NCI-H146 treated with DMSO at 0.1 percent for 48 hours (cell line): ENCODE data around the gene KRTAP3-2.

Source experiments
- DNase-seq: peaks from one replicate; lab custom pipeline; 2025; ENCODE audit not compliant: unreplicated experiment; lab: John Stamatoyannopoulos, UW

The KRTAP3-2 gene

DNA sequence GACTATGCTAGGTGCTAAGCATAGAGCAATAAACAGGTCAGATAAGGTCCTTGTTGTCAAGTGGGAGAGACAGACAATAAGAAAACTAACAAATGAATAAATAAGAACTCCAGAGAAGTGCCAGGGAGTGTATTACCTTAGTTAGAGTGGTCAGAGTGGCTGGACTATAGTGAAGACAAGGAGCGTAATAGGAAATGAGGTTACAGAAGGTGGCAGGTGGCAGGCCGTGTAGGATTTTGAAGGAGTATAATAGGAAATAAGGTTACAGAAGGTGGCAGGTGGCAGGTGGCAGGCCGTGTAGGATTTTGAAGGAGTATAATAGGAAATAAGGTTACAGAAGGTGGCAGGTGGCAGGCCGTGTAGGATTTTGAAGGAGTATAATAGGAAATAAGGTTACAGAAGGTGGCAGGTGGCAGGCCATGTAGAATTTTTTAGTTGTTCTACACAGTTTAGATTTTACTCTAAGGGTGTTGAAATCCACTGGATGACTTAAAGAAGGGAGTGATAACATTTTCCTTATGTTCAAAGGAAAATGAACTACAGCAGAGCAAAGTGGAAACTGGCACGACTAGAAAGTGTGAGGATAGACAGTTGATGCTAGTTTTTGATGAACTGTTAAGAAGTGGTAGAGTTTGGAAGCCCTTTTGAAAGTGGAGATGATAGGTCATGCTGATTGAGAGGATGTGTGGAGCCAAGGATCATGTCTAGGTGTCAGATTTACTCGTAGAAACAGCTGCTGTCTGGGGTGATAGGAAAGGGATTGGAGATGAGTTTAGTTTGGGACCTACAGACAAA lies 12.8 kb upstream of the KRTAP3-2 start:
- DNase-seq: no peak

DNA sequence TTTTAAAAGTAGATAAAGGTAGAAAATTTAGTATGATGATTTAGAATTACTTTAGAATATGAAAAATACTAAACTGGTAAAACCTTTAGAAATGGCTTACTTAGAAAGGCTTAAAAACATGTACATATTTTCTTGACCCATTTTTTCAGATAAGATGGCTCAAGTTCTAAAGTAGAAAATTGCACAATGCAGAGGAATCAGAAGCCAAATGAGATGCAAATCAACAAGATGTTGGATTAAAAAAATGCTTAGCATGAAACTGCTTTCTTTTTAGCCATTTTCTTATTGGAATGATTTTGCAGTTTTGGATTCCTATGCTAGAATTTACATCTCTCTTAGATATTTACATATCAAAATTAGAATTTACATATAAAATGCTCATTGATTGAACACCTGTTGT lies 10.7 kb upstream of the KRTAP3-2 start:
- DNase-seq: no peak

DNA sequence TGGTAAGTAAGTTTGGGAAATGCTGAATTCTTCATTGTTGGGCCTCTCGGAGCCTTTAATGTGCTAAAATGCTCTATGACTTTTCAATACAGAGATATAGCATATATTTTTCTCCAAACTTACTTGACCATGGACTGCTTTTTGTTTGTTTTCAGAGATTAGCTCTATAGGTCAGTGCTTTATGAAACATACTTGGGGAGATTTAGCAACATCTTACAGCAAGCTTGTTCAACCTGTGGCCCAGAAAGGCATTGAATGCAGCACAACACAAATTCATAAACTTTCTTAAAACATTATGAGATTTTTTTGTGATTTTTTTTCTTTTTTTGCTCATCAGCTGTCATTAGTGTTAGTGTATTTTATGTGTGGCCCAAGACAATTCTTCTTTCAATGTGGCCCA lies 10.2 kb upstream of the KRTAP3-2 start:
- DNase-seq: no peak

DNA sequence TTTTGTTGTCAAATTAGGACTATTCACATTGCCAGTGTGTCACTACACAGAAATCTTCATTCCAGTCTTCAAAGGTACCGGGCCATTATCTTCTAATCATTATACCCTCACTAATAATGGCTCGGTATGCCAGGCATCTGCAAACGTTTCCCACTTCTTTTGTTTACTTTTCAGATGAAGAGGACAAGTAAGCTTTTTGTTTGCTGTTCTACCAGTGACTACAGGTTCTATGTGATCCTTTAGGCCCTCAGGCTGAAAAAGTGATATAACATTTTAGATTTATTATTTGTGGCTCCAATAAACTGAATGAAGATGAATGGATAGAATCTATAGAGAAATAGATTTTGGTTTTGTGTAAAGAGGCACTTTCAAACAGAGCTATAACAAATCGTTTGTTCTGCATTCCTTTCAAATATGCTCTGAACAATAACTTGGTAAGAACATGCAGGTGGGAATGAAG lies 9.6 kb upstream of the KRTAP3-2 start:
- DNase-seq: peak; percentile 21

DNA sequence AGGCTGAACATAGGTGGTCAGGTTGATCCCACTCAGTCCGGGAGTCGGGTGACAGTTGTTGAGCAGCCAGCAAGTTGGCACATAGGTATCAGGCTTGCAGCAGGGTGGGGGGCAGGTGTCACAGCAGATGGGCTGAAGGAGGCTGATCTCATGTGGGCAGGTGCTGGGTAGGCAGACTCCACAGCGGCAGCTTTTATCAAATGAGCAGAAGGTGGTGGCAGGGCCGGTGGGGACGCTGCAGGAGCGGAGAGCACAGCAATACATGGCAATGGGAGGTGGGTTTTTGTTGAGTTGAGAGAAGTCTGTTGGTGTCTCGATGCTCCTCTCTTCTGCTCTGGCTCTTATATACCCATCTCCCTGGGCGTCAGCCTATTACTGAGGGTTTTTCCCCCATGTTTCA lies 9.1 kb upstream of the KRTAP3-2 start, which contains the start of gene KRTAP3-1:
Gene KRTAP3-1 (minus strand): TSS at position 318 of the 400 bp plus-strand sequence. CDS start 54 bp downstream, at position 264.
- peak; percentile 40 for DNase-seq

DNA sequence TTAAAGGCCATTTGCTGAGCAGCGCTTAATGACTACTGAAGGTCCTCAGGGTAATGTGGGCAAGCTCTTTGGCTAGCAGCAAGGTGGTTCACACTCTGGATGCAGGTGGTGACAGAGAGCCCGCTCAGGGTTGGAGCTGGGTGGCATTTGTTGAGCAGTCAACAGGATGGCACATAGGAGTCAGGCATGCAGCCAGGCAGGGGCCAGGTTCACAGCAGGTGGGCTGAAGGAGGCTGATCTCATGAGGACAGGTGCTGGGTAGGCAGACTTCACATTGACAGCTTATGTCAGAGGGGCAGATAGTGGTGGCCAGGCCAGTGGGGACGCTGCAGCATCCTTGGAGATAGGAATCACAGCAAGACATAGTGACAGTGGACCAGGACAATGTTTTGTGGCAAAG lies 4.7 kb upstream of the KRTAP3-2 start:
- DNase-seq: no peak

- no peak for DNase-seq
These were observed 4.2 kb upstream of the KRTAP3-2 start for GRCh38 chr17:41003926-41004325.

DNA sequence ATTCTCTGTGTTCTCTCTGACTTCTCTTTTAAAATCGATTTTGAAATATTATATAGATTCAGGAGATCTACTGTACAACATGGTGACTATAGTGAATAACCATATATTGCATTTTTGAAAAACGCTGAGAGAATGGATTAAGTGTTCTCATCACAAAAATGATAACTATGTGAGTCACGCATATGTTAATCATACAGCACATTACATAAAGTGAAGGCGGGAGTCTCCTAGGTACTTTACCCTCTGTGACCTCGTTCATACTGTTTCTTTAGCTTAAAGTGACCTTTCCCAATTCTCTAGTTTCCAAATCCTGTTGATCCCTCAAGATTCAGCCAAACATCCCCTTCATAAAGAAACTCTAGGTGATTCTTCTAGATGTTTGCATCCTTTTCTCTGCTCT lies 3.1 kb upstream of the KRTAP3-2 start:
- no peak for DNase-seq

DNA sequence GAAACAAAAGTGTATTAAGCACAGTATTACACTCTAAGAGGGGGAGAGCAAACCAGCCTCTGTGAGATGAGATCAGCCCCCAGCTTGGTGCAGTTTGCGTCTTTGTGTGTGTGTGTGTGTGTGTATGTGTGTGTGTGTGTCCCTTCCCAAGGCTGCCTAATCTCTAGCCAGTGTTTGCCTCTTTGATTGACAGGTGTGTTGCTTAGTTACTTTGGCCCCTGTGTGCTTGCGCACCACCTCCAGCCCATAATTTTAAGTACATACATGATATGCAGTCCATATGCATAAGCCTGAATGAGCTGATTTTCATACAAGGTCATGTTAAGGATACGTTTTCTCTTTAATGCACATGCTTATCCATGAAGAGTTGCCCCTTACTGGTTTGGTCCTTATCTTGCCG lies 2.1 kb upstream of the KRTAP3-2 start:
- no peak for DNase-seq

GRCh38 chr17:40997361-40997760 lies 2.3 kb downstream of the KRTAP3-2 start:
- DNase-seq: no peak

- no peak for DNase-seq
These were observed 2.9 kb downstream of the KRTAP3-2 start for GRCh38 chr17:40996829-40997228.

DNA sequence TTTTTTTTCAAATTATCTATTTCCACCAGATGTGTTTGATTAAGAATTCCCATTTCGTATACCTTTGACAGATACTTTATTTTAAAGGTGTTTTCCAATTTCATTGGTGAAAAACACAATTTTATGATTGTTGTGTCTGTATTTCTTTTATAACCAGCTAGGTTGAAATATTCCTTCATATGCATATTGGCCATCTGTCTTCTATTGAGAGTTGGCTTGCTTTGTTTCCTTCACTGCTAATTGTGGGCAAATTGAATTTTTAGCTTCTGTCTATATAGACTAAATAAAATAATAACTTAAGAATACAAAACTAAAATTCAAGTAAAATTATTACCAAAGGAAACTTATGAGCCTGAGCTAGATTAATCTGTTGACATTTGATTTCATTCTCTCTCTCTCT lies 4.6 kb downstream of the KRTAP3-2 start:
- DNase-seq: no peak

GRCh38 chr17:40993839-40994238 lies 5.9 kb downstream of the KRTAP3-2 start, which contains the start of gene KRTAP3-3:
Gene KRTAP3-3 (minus strand): TSS chr17:40994164. CDS start chr17:40994097, 67 bp downstream.
- peak; percentile 15 for DNase-seq

GRCh38 chr17:40993084-40993483 lies 6.6 kb downstream of the KRTAP3-2 start:
- no peak for DNase-seq

DNA sequence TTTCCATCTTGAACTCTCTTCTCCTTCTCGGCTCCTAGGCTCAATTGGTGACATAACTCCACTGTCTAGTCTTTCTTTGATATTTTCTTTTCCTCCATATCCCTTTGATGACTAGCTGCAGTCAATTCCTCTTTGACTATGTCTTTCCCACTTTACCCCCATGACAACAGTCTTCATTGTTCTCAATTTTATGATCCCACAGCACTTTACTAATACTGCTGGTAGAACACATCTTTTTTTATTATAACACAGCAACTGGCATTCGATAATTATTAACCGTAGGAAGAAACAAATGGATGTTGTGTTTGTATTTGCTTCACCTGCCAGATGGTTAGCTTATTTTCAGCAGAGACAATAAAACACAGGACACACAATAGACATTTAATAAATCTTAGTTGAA lies 7.0 kb downstream of the KRTAP3-2 start:
- no peak for DNase-seq

DNA sequence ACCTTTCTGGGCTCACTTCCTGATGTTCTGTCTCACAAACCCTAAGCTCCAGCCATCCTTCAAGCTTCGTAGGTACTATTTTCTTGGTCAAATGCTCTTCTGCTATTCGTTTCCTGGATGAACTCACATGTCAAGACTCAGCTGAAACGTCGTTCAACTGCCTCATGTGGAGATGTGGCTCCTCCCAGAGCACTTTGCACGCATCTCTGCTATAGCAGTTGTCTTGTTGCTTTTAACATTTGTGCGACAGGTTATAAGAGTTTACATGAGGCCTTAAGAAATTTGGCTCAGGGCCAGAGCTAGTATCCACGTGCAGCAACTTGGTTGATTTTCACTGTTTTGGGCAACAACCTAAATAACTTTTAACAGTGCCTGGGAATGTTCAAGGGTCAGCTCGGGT lies 12.8 kb downstream of the KRTAP3-2 start:
- no peak for DNase-seq

DNA sequence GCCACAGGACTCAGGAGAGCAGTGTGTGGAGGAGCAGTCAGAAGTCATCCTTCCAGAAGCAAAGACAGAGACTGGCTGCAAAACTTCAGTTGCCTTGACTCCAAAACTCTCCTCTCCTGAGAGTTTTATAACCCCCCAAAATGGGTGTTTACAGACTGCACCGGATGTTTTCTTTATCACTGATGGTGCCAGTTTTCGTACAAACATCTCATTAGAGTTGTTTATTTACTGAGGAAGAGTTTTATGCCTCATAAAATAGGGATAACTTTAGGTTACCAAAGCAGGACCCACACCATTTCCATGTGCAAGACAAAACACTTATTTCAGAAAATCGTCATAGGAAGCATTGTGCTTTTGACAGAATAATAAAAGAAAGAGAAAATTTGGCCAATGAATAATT lies 15.5 kb downstream of the KRTAP3-2 start, which contains the start of gene KRT40:
Gene KRT40 (minus strand): TSS at position 101 of the 400 bp plus-strand sequence. CDS start 53 bp downstream, at position 48.
- no peak for DNase-seq

DNA sequence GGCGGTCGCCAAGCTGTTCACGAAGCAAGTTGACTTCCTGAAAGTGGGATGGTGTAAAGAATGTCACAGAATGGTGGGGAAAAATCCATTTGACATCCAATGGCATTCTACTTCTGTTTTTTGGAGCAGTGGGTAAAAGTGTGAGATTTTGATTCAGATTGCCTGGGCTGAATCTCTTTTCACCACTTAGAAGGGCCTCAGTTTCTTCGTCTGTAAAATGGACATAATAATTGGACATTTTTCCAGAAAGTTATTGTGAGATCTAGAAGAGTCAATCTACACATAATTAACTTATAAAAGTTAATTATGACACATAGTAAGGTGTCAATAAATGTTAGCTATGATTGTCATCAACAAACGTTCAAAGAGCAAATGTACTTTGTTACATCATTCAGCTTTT lies 18.6 kb downstream of the KRTAP3-2 start:
- no peak for DNase-seq

DNA sequence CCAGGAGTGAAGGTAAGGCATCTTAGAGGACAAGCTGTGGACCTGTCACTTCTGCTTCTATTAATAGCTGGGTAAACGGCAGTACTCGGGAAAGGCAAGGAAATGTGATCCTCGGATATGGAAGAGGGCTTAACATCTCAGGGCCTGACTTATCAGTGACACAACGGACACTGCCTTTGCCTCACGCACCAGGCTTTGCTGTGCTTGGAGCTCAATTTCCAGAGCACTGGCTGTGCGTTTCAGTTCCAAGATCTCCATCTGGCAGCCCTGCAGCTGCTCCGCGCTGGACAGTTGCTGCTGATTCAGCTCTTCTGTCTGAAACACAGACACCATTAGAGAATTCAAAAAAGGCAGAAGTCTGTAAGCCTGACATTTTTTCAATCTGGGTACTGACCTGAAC lies 19.1 kb downstream of the KRTAP3-2 start:
- no peak for DNase-seq

DNA sequence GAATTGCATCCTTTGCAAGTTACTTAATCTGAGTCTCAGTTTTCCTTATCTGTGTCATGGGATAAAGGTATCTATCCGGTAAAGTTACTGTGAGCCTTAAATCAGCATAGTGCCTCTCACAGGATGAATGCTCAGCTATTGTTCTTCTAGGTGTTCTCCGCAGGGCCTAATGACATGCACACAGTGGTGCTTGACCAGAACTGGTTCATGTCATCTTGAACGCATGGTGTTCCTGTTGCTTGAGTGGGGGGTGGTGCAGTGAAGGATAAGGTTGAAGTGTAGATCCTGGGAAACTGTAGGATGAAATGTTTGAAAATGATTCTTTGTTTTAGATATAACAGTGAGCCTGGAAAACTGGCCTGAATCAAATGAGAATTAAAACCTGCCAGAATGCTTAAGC lies 19.6 kb downstream of the KRTAP3-2 start:
- no peak for DNase-seq

GRCh38 chr17:40978575-40979151 lies 21.0 kb downstream of the KRTAP3-2 start:
- no peak for DNase-seq

GRCh38 chr17:40975516-40975915 lies 24.2 kb downstream of the KRTAP3-2 start:
- no peak for DNase-seq
